ENCODE data around the gene PRKCZ.
"Not testable (repeated sequence)": the region's sequence is repeated elsewhere in the genome, so short reads cannot be mapped to it uniquely, and the experiment has no call there.

The PRKCZ gene

DNA sequence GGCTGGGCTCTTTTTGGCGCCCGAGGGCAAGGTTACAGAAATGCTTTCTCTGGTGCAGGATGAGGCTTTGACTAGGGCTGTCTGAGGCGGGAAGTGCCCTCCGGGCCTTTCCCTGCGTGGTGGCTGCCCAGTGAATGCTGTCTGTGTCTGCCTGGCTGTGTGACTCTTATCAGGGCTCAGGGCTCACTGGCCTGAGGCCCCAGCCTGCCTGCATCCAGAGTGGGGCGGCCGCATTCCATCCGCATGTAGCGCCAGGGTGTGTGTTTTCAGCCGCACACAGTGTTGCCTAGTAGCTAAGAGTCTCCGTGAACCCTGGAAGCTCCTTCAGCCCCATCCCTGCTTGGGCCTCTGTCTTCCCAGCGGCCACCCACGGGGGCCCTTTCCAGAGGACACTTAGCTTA is 85.2 kb downstream of the PRKCZ start:
- no peak for DNase-seq (ENCODE audit: low spot score)
- in situ Hi-C loops (cut with MboI; ENCODE audit: low sequenced_read_pairs, unreplicated experiment): no loop called here
- no peak for TF ChIP-seq CTCF (IDR thresholded peaks at IDR 0.05; ENCODE audit: borderline replicate concordance, control extremely low read depth, extremely low read depth, insufficient read depth, missing control alignments)

- in situ Hi-C loops (cut with MboI; ENCODE audit: low sequenced_read_pairs, unreplicated experiment): no loop called here
- DNase-seq (ENCODE audit: low spot score): no peak
- TF ChIP-seq CTCF (IDR thresholded peaks at IDR 0.05; ENCODE audit: borderline replicate concordance, control extremely low read depth, extremely low read depth, insufficient read depth, missing control alignments): no peak
Observed at GRCh38 chr1:2135941-2136340, 85.7 kb downstream of the PRKCZ start.

DNA sequence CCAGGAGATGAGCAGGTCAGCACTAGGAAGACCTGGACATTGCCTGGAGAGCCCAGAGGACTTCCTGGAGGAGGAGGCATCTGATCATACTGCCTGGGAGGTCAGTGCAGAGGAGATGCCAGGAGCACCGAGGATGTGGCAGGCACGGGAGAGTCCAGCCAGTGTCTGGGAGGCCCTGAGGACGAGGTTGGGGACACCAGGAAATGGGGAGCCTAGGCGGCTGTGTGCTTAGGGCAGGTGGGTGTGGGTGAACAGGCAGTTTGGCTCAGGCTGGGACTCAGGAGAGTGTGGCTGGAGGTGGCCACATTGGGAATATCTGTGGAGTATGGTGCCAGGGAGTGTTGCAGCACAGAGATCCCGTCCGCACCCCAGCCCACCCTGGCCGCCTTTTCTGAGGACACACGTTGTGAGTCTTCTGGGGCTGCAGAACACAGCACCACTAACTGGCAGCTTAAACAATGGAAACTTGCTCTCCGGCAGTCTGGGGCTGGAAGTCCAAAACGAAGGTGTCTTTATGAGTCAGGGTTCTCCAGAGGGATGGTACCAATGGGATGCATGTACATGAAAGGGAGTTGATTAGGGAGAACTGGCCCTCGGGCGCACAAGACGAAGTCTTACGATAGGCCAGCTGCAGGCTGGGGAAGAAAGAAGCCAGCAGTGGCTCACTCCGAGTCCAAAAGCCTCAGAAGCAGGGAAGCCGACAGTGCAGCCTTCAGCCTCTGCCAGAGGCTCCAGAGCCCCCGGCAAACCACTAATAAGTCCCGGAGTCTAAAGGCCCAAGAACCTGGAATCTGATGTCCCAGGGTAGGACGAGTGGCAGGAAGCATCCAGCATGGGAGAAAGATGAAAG is 86.4 kb downstream of the PRKCZ start:
- in situ Hi-C loops (cut with MboI; ENCODE audit: low sequenced_read_pairs, unreplicated experiment): no loop called here
- TF ChIP-seq CTCF (IDR thresholded peaks at IDR 0.05; ENCODE audit: borderline replicate concordance, control extremely low read depth, extremely low read depth, insufficient read depth, missing control alignments): no peak
- DNase-seq (ENCODE audit: low spot score): no peak

DNA sequence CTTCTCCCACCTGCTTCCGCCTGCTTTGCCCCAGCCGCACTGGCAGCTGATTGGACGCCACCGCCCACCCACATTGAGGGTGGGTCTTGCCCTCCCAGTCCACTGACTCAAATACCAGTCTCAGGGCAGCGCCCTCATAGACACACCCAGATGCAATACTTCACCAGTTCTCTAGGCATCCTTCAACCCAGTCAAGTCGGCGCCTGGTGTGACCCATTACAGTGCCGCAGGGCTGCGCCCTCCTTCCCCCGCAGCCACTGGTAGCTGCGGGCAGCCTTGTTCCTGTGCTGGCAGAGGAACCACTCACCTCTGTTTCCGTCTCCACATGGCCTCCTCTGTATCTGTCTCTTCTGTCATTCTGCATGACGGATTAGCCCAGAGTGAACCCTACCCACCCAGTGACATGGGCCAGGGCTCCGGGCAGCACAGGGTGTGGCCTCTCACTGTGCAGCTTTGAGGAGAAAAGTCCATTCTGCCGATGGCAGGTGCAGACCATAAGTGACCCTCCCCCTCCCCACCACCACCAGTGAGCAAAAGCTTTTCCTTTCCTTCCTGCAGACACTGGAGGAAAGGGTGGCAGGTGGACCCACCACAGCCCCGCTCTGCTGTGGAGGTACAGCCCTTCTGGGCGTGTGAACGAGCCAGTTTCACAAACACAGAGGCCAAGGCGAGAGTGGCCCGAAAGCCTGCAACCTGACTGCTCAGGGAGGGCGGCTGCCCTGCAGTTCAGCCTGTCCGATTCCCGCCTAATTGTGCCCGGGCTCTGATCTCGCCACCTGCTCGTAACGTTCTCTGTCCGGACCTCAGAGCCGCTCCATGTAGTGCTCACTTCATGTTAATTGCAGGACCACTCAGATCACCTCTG is 87.3 kb downstream of the PRKCZ start:
- TF ChIP-seq CTCF (IDR thresholded peaks at IDR 0.05; ENCODE audit: borderline replicate concordance, control extremely low read depth, extremely low read depth, insufficient read depth, missing control alignments): no peak
- in situ Hi-C loops (cut with MboI; ENCODE audit: low sequenced_read_pairs, unreplicated experiment): no loop called here
- DNase-seq (ENCODE audit: low spot score): no peak

- DNase-seq (ENCODE audit: low spot score); in situ Hi-C loops (cut with MboI; ENCODE audit: low sequenced_read_pairs, unreplicated experiment): not testable (repeated sequence)
Observed at GRCh38 chr1:2139156-2139555, 88.9 kb downstream of the PRKCZ start.

GRCh38 chr1:2141025-2141424 is 90.8 kb downstream of the PRKCZ start:
- in situ Hi-C loops (cut with MboI; ENCODE audit: low sequenced_read_pairs, unreplicated experiment): no loop called here
- DNase-seq (ENCODE audit: low spot score): no peak
- TF ChIP-seq CTCF (IDR thresholded peaks at IDR 0.05; ENCODE audit: borderline replicate concordance, control extremely low read depth, extremely low read depth, insufficient read depth, missing control alignments): no peak

Data from GM13976 (cell line).